Measurements from ENCODE around the gene CUL3.
A peak's percentile ranks its signal among the peaks of the same experiment; 100 is the strongest.

Gene CUL3

DNA sequence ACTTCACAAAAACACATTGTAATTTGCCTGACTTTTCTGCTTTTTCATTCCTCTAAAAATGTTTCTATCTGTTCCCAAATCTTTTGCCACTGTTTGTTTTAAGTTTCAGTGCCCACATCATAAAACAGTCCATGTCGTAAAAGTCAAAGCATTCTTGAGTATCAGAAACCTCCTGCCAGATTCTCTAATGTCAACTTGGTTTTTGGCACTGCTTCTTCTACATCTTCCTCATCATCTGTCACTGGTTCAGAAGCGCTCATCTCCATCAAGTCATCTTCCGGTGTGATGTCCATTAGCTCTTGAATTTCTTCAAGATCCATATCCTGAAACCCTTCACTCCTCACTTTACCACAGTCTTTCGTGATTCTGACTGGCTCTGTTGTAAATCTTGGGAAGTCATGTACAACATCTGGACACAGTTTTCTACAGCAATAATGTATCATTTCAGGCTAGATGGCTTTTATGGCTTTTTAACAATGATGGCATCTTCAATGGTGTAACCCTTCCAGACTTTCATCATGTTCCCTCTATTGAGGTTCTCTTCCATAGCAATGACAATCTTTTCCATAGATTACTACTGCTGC lies 19.6 kb downstream of the CUL3 start:
- peaks cover 100% of the 10 kb centered on the region for H3K79me2 ChIP-seq (ENCODE audit: insufficient read depth, low read length)
- no peak overlapping the region for H3K27ac ChIP-seq (ENCODE audit: low read depth, low read length)
- TF ChIP-seq, protein P1, sequence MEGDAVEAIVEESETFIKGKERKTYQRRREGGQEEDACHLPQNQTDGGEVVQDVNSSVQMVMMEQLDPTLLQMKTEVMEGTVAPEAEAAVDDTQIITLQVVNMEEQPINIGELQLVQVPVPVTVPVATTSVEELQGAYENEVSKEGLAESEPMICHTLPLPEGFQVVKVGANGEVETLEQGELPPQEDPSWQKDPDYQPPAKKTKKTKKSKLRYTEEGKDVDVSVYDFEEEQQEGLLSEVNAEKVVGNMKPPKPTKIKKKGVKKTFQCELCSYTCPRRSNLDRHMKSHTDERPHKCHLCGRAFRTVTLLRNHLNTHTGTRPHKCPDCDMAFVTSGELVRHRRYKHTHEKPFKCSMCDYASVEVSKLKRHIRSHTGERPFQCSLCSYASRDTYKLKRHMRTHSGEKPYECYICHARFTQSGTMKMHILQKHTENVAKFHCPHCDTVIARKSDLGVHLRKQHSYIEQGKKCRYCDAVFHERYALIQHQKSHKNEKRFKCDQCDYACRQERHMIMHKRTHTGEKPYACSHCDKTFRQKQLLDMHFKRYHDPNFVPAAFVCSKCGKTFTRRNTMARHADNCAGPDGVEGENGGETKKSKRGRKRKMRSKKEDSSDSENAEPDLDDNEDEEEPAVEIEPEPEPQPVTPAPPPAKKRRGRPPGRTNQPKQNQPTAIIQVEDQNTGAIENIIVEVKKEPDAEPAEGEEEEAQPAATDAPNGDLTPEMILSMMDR (IDR thresholded peaks at IDR 0.05; ENCODE audit: insufficient read depth, low read length, poor library complexity, severe bottlenecking) = no peak
- TF ChIP-seq EZH2phosphoT487 (conservative IDR thresholded peaks at IDR 0.05; ENCODE audit: low read length) = no peak
- H3K4me3 ChIP-seq (ENCODE audit: insufficient read depth, low read length, poor library complexity, severe bottlenecking) = no peak overlapping the region
- no peaks in the 10 kb centered on the region for H3K27me3 ChIP-seq (ENCODE audit: low read length)
- H3K9me2 ChIP-seq (replicated peaks; ENCODE audit: insufficient read depth, low read length) = no peaks in the 10 kb centered on the region
- peaks cover 14% of the 10 kb centered on the region for H3K36me3 ChIP-seq (ENCODE audit: low read length)
- H3K4me2 ChIP-seq (ENCODE audit: low read depth, low read length, poor library complexity, severe bottlenecking) = no peak overlapping the region
- no peaks in the 10 kb centered on the region for H3K9me3 ChIP-seq (ENCODE audit: insufficient read depth, low read length)
- H3K9ac ChIP-seq (ENCODE audit: low read length) = no peak overlapping the region
- peaks cover 5% of the 10 kb centered on the region; the same call in 1 of the 2 replicates for H3F3A ChIP-seq (ENCODE audit: insufficient read depth)
- H4K20me1 ChIP-seq (ENCODE audit: low read depth, low read length) = peaks cover 78% of the 10 kb centered on the region
- H2AFZ ChIP-seq (ENCODE audit: low read depth, low read length, severe bottlenecking) = no peak overlapping the region

DNA sequence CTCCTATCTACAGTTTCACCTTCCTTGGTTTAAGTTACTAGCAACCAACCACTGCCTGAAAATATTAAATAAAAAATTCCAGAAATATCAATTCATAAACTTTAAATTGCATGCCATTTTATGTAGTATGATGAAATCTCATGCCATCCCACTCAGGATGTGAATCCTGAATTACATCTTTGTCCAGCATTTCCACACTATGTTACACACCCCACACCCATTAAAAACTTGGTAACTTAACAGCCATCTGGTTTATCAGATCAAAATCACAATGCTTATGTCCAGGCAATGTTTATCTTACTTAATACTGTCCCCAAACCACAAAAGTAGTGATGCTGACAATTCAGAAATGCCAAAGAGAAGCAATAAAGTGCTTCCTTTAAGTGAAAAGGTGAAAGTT lies 21.6 kb downstream of the CUL3 start:
- H3K79me2 ChIP-seq (ENCODE audit: insufficient read depth, low read length) = peaks cover 100% of the 10 kb centered on the region
- peaks cover 10% of the 10 kb centered on the region for H3K36me3 ChIP-seq (ENCODE audit: low read length)
- H2AFZ ChIP-seq (ENCODE audit: low read depth, low read length, severe bottlenecking) = no peak overlapping the region
- H3K9me2 ChIP-seq (replicated peaks; ENCODE audit: insufficient read depth, low read length) = no peaks in the 10 kb centered on the region
- no peak overlapping the region for H3K9ac ChIP-seq (ENCODE audit: low read length)
- H3K4me2 ChIP-seq (ENCODE audit: low read depth, low read length, poor library complexity, severe bottlenecking) = peak overlapping the region; percentile 33
- no peak for TF ChIP-seq EZH2phosphoT487 (conservative IDR thresholded peaks at IDR 0.05; ENCODE audit: low read length)
- TF ChIP-seq, protein P1 (IDR thresholded peaks at IDR 0.05; ENCODE audit: insufficient read depth, low read length, poor library complexity, severe bottlenecking) = no peak
- H3K9me3 ChIP-seq (ENCODE audit: insufficient read depth, low read length) = no peaks in the 10 kb centered on the region
- peaks cover 5% of the 10 kb centered on the region; the same call in 1 of the 2 replicates for H3F3A ChIP-seq (ENCODE audit: insufficient read depth)
- H3K4me3 ChIP-seq (ENCODE audit: insufficient read depth, low read length, poor library complexity, severe bottlenecking) = no peak overlapping the region
- H4K20me1 ChIP-seq (ENCODE audit: low read depth, low read length) = peaks cover 63% of the 10 kb centered on the region
- no peak overlapping the region; the same call in 1 of the 2 replicates for H3K27ac ChIP-seq (ENCODE audit: low read depth, low read length)
- no peaks in the 10 kb centered on the region for H3K27me3 ChIP-seq (ENCODE audit: low read length)

DNA sequence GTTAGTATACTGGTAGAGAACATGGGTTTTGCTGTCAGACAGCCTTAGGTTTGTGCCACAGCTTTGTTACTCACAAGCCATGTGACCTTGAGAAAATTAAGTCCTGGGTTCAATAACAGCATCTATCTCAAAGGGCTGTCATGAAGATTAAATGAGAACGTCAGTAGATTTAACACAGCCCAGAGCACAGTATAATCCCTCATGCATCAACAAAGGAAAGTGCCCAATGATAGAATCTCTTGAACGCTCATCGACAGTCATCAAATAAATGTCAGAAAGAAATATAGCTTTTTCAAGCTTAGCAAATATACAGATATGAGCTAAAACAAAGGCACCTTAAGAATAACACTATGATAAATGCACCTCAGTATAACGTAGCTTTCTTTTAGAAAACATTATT lies 22.3 kb downstream of the CUL3 start:
- H3K9me3 ChIP-seq (ENCODE audit: insufficient read depth, low read length) = no peaks in the 10 kb centered on the region
- peaks cover 100% of the 10 kb centered on the region for H3K79me2 ChIP-seq (ENCODE audit: insufficient read depth, low read length)
- no peak overlapping the region for H3K9ac ChIP-seq (ENCODE audit: low read length)
- no peak overlapping the region; the same call in 1 of the 2 replicates for H3K27ac ChIP-seq (ENCODE audit: low read depth, low read length)
- no peak for TF ChIP-seq EZH2phosphoT487 (conservative IDR thresholded peaks at IDR 0.05; ENCODE audit: low read length)
- TF ChIP-seq, protein P1 (IDR thresholded peaks at IDR 0.05; ENCODE audit: insufficient read depth, low read length, poor library complexity, severe bottlenecking) = no peak
- no peak overlapping the region for H2AFZ ChIP-seq (ENCODE audit: low read depth, low read length, severe bottlenecking)
- H3K27me3 ChIP-seq (ENCODE audit: low read length) = no peaks in the 10 kb centered on the region
- H3K36me3 ChIP-seq (ENCODE audit: low read length) = peaks cover 10% of the 10 kb centered on the region
- H4K20me1 ChIP-seq (ENCODE audit: low read depth, low read length) = peaks cover 63% of the 10 kb centered on the region
- H3K9me2 ChIP-seq (replicated peaks; ENCODE audit: insufficient read depth, low read length) = no peaks in the 10 kb centered on the region
- H3F3A ChIP-seq (ENCODE audit: insufficient read depth) = peaks cover 5% of the 10 kb centered on the region; the same call in 1 of the 2 replicates
- H3K4me2 ChIP-seq (ENCODE audit: low read depth, low read length, poor library complexity, severe bottlenecking) = peak overlapping the region; percentile 33
- no peak overlapping the region for H3K4me3 ChIP-seq (ENCODE audit: insufficient read depth, low read length, poor library complexity, severe bottlenecking)
